ENCODE data around the gene HMGN1.

HMGN1 gene

DNA sequence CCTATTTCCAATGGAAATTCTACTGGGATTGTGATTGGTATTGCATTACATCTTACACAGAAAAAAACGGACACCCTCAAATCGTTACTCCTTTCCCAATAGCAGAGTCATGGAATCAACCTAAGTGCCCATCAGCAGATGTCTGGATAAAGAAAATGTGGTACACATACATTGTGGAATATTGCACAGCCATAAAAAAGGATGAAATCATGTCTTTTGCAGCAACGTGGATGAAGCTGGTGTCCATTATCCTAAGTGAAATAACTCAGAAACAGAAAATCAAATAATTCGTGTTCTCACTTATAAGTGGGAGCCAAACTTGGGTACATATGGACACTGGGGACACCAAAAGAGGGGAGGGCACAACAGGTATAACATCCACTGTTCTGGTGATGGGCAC is 14.3 kb downstream of the HMGN1 start:
- no peaks in the 10 kb centered on the region for H3K9me3 ChIP-seq
- H3K27me3 ChIP-seq = no peaks in the 10 kb centered on the region
- no peak overlapping the region for H3K4me2 ChIP-seq
- no peaks in the 10 kb centered on the region for H3K4me1 ChIP-seq
- no peak for TF ChIP-seq Cebpa-rat (IDR thresholded peaks at IDR 0.05)
- H4K20me1 ChIP-seq = no peaks in the 10 kb centered on the region
- H3K27ac ChIP-seq = no peak overlapping the region
- no peaks in the 10 kb centered on the region for H3K36me3 ChIP-seq
- no peak overlapping the region for H3K4me3 ChIP-seq
- H3K9ac ChIP-seq = no peak overlapping the region

DNA sequence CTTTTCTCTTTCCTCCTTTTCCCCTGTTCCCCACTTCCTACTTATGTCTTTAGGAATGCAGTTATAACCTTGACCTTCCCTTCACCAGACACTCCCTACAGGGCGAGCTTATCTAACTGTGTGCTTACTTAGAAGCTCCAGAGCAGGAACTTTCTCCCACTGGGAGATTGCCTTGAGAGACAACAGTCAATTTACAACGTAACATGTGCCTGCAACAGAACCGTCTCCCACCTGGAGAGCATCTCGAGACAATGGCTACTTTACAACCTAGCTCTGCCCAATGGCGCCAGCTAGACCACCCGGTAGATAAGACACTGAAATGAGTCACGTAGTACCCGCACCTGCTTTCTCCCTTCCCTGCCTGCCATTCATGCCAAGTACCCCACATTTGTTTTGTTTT is 16.7 kb downstream of the HMGN1 start:
- no peaks in the 10 kb centered on the region for H3K9me3 ChIP-seq
- H3K27me3 ChIP-seq = no peaks in the 10 kb centered on the region
- H3K27ac ChIP-seq = no peak overlapping the region
- TF ChIP-seq Cebpa-rat (IDR thresholded peaks at IDR 0.05) = no peak
- H3K4me1 ChIP-seq = no peaks in the 10 kb centered on the region
- no peaks in the 10 kb centered on the region for H3K36me3 ChIP-seq
- no peak overlapping the region for H3K4me2 ChIP-seq
- no peaks in the 10 kb centered on the region for H4K20me1 ChIP-seq
- no peak overlapping the region for H3K4me3 ChIP-seq
- H3K9ac ChIP-seq = no peak overlapping the region

DNA sequence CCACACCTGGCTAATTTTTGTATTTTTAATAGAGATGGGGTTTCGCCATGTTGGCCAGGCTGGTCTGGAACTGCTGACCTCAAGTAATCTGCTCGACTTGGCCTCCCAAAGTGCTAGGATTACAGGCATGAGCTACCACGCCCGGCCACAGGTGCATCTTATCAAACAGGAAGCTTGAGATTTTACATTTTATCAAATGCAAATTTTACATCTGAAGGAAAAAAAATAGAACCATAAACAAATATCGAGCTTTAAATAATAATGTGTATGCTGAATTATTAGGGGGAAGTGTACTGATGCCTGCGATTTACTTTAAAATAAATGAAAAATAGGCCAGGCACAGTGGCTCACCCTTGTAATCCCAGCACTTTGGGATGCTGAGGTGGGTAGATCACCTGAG is 18.9 kb downstream of the HMGN1 start:
- TF ChIP-seq Cebpa-rat (IDR thresholded peaks at IDR 0.05) = no peak
- Histone ChIP-seq H3K36me3 (no peaks in the 10 kb centered on the region), H3K4me3 (no peak overlapping the region), H3K27me3 (no peaks in the 10 kb centered on the region), H4K20me1 (no peaks in the 10 kb centered on the region), H3K4me2 (no peak overlapping the region), H3K27ac (no peak overlapping the region), H3K4me1 (no peaks in the 10 kb centered on the region), H3K9me3 (no peaks in the 10 kb centered on the region), H3K9ac (no peak overlapping the region)

DNA sequence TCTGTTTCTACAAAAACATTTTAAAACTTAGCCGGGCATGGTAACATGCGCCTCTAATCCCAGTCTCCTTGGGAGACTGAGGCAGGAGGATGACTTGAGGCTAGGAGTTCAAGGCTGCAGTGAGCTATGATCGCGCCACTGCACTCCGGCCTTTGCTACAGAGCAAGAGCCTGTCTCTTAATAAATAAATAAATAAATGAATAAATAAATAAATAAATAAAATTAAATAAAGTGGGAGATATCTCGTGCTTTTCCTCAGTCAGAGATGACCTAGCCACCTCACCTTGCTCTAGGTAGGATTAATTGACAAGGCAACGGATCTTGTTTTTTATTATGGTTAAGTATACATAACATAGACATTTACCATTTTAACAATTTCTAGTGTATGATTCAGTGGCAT is 21.2 kb downstream of the HMGN1 start:
- H3K27ac ChIP-seq = no peak overlapping the region
- H3K36me3 ChIP-seq = no peaks in the 10 kb centered on the region
- H4K20me1 ChIP-seq = no peaks in the 10 kb centered on the region
- H3K27me3 ChIP-seq = no peaks in the 10 kb centered on the region
- no peaks in the 10 kb centered on the region for H3K9me3 ChIP-seq
- no peak overlapping the region for H3K4me2 ChIP-seq
- H3K4me1 ChIP-seq = no peaks in the 10 kb centered on the region
- H3K9ac ChIP-seq = no peak overlapping the region
- H3K4me3 ChIP-seq = no peak overlapping the region
- TF ChIP-seq Cebpa-rat (IDR thresholded peaks at IDR 0.05) = no peak

DNA sequence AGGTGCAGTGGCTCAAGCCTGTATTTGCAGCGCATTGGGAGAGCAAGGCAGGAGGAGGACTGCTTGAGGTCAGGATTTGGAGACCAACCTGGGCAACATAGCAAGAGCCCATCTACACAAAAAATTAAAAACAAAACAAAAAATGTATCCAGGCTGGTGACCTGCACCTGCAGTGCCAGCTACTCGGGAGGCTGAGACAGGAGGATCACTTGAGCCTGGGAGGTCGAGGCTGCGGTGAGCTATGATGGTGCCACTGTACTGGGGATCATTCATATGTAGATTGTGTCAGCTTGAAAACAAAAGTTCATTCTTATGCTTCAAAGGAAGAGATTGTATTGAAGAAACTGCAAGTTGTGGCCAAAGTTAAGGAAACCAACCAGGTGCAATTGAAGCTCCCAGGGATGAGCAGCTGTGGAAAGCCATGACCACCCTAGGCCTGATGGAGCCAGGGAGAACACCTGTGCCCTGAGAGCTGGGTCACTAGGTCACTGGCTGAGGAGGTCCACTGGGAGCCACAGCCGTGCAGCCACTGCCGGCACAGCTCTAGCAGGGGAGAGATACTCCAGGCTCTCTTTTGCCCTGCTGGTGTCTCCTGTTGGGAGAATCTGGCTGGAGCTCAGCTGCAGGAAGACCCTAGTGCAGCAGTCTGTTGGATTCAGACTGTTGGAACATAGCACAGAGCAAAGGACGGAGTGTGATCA is 22.1 kb downstream of the HMGN1 start:
- no peaks in the 10 kb centered on the region for H3K36me3 ChIP-seq
- no peak overlapping the region for H3K9ac ChIP-seq
- H3K4me3 ChIP-seq = no peak overlapping the region
- no peak overlapping the region for H3K4me2 ChIP-seq
- H4K20me1 ChIP-seq = no peaks in the 10 kb centered on the region
- H3K27me3 ChIP-seq = no peaks in the 10 kb centered on the region
- no peaks in the 10 kb centered on the region for H3K9me3 ChIP-seq
- TF ChIP-seq Cebpa-rat (IDR thresholded peaks at IDR 0.05) = no peak
- 0 out of 2 replicates have a peak, but pooled peaks cover 5% of the 10 kb centered on the region for H3K4me1 ChIP-seq
- H3K27ac ChIP-seq = no peak overlapping the region

DNA sequence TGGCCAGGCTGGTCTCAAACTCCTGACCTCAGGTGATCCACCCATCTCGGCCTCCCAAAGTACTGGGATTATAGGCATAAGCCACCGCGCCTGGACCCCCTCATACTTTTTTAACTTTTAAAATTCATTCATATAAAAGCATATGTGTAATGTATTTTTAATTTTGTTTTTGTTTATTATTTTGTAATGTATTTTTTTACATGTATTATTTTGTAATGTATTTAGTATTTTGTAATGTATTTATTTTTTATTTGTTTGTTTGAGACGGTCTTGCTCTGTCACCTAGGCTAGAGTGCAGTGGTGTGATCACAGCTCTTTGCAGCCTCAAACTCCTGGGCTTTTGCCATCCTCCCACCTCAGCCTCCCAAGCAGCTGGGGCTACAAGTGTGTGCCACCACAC is 23.4 kb downstream of the HMGN1 start:
- Histone ChIP-seq H3K4me1 (0 out of 2 replicates have a peak, but pooled peaks cover 5% of the 10 kb centered on the region), H3K4me2 (no peak overlapping the region), H3K27ac (no peak overlapping the region), H3K9me3 (no peaks in the 10 kb centered on the region), H3K27me3 (no peaks in the 10 kb centered on the region), H3K9ac (no peak overlapping the region), H4K20me1 (no peaks in the 10 kb centered on the region), H3K4me3 (no peak overlapping the region), H3K36me3 (no peaks in the 10 kb centered on the region)
- TF ChIP-seq Cebpa-rat (IDR thresholded peaks at IDR 0.05) = no peak

DNA sequence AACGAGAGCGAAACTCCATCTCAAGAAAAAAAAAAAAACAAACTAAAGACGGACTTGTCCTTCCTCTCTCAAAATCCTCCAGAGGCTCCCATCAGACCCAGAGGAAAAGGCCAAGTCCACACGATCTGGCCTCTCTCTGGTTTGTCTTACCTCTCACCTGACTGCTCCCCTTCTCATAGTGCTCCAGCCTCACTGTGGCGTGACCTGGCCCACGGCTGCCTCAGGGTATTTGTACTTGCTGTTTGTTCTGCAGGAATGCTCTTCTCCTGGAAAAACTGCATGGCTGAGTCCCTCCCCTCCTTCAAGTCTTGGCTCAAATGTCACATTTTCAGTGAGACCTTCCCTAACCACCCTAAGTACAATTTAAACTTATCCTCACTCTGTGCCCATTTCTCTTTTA is 27.5 kb downstream of the HMGN1 start:
- no peak overlapping the region for H3K27ac ChIP-seq
- no peaks in the 10 kb centered on the region for H3K9me3 ChIP-seq
- H3K27me3 ChIP-seq = no peaks in the 10 kb centered on the region
- no peak overlapping the region for H3K4me2 ChIP-seq
- H3K9ac ChIP-seq = no peak overlapping the region
- no peaks in the 10 kb centered on the region for H3K36me3 ChIP-seq
- peaks cover 19% of the 10 kb centered on the region for H3K4me1 ChIP-seq
- no peak for TF ChIP-seq Cebpa-rat (IDR thresholded peaks at IDR 0.05)
- no peaks in the 10 kb centered on the region for H4K20me1 ChIP-seq
- no peak overlapping the region for H3K4me3 ChIP-seq

DNA sequence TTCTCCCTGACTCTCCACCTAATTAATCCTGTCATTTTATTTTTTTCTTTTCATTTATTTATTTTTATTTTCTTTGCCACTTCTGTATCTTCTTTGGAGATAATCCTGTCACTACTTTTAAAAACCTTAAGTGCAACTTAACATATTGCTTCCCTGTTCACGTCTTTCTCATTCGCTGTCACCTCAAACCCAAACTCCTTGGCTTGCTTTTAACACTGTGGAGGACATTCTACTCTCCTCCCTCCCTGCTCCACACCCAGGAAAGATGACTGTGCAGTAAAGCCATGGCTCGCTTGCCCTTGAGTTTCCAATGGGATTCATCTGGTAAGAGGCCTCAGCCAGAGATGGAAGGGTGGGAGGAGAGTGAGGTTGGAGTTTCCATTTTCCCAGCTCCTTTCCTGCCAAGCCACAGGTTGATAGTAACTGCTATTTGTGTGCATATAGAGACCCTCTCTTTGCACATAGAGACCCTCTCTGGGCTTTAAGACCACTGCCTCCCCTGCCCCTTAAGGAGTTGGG is 29.0 kb downstream of the HMGN1 start:
- Histone ChIP-seq H3K4me1 (peaks cover 31% of the 10 kb centered on the region), H4K20me1 (no peaks in the 10 kb centered on the region), H3K27ac (no peak overlapping the region), H3K9me3 (no peaks in the 10 kb centered on the region), H3K9ac (no peak overlapping the region), H3K27me3 (no peaks in the 10 kb centered on the region), H3K4me3 (no peak overlapping the region), H3K4me2 (no peak overlapping the region), H3K36me3 (no peaks in the 10 kb centered on the region)
- TF ChIP-seq Cebpa-rat (IDR thresholded peaks at IDR 0.05) = no peak

DNA sequence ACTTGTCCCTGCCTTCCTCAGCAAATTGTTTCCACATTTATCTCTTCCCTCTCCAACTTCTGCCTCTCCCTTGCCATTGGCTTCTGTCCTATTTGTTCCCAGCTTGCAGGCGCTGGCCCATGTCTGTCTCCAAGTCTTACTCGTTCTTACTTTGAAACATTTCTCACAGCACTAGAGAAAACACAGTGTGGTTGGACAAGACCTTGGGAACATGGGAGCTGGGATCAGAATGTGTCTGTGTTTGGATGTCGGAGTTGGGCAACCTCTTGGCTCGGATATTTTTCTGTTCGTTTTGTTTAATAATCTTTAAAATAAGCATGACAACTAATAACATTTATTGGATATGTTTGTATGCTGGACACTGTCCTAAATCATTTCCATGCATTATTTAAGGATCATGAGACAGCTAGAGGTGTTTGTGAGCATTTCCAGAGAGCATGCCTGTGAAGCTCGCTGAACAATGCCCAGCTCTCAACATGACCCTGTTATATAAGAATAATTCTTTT is 29.6 kb downstream of the HMGN1 start:
- Histone ChIP-seq H3K9ac (no peak overlapping the region), H3K27me3 (no peaks in the 10 kb centered on the region), H4K20me1 (no peaks in the 10 kb centered on the region), H3K36me3 (no peaks in the 10 kb centered on the region), H3K4me1 (peaks cover 37% of the 10 kb centered on the region), H3K4me2 (no peak overlapping the region), H3K27ac (no peak overlapping the region), H3K9me3 (no peaks in the 10 kb centered on the region), H3K4me3 (no peak overlapping the region)
- no peak for TF ChIP-seq Cebpa-rat (IDR thresholded peaks at IDR 0.05)

DNA sequence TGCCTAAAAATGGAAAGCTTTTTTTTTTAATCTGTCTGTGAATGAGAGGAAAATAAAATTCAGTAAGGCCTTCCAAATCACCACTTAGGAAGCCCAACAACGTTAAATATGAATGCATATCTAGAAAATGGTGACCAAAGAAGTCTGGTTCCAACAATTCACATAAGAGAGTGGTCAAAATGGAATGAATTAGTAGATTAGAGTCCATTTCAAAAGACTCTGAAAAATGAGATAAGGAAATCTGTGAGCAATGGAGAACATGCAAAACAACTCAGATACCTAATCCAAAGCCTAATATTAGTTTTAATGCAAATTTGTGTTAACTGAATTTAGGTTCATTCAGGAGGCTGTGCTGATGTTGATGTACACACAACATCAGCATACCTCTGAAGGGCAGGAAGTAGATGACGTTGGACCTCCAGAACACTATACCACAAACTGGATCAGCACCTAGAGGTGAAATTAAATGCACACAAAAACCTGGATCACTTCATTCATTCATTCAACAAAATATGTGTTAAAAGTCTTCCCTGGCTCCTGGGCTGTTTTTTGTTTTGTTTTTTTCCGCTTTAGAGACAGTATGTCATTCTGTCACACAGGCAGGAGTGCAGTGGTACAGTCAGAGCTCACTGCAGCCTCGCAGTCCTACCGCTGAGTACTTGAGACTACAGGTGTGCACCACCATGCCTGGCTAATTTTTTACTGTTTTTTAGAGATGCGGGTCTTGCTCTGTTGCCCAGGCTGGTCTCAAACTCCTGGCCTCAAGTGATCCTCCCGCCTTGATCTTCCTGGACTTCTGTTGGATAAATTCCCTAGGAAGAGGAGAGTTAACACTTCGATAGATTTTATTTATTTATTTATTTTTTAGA is 30.6 kb downstream of the HMGN1 start:
- Histone ChIP-seq H3K36me3 (no peaks in the 10 kb centered on the region), H3K9ac (no peak overlapping the region), H3K4me3 (no peak overlapping the region), H3K9me3 (no peaks in the 10 kb centered on the region), H4K20me1 (no peaks in the 10 kb centered on the region), H3K27me3 (no peaks in the 10 kb centered on the region), H3K4me1 (peaks cover 38% of the 10 kb centered on the region), H3K4me2 (peak overlapping the region; percentile 36), H3K27ac (no peak overlapping the region)
- no peak for TF ChIP-seq Cebpa-rat (IDR thresholded peaks at IDR 0.05)
